ENCODE data around the gene NSG1.

NSG1 gene

GRCh38 chr4:4432341-4433125, 45.6 kb downstream of the NSG1 start:
- H3K27me3 Mint-ChIP-seq (ENCODE audit: low read depth), result no peaks in the 10 kb centered on the region
- no peaks in the 10 kb centered on the region for H3K4me1 Mint-ChIP-seq
- H3K4me3 Mint-ChIP-seq, result no peak overlapping the region
- no peak overlapping the region for H3K27ac Mint-ChIP-seq
- TF ChIP-seq, protein P1, sequence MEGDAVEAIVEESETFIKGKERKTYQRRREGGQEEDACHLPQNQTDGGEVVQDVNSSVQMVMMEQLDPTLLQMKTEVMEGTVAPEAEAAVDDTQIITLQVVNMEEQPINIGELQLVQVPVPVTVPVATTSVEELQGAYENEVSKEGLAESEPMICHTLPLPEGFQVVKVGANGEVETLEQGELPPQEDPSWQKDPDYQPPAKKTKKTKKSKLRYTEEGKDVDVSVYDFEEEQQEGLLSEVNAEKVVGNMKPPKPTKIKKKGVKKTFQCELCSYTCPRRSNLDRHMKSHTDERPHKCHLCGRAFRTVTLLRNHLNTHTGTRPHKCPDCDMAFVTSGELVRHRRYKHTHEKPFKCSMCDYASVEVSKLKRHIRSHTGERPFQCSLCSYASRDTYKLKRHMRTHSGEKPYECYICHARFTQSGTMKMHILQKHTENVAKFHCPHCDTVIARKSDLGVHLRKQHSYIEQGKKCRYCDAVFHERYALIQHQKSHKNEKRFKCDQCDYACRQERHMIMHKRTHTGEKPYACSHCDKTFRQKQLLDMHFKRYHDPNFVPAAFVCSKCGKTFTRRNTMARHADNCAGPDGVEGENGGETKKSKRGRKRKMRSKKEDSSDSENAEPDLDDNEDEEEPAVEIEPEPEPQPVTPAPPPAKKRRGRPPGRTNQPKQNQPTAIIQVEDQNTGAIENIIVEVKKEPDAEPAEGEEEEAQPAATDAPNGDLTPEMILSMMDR (IDR thresholded peaks at IDR 0.05; ENCODE audit: unreplicated experiment in 3 of 3), result no peak
- no peaks in the 10 kb centered on the region for H3K9me3 Mint-ChIP-seq
- peaks cover 21% of the 10 kb centered on the region for H3K36me3 Mint-ChIP-seq (ENCODE audit: low read depth)

DNA sequence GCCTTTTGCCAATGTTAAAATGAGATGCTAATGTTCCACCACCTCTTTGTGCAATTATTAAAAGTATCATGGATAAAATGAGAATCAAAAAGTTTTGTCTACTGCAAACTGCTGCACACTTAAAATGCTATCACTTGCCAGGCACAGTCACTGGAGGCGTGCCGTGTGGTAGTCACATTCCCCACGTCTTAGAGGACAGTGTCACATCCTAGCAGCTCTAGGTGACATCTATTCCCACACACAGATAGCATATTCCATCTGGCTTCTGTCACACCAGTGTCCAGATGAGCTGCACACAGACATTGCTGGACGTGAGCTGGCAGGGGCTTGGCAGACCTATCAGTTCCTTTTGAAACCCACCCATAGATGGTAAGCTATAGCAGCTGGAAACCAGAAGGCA, 47.0 kb downstream of the NSG1 start:
- H3K9me3 Mint-ChIP-seq, result no peaks in the 10 kb centered on the region
- TF ChIP-seq, protein P1 (IDR thresholded peaks at IDR 0.05; ENCODE audit: unreplicated experiment in 3 of 3), result no peak
- no peak overlapping the region for H3K4me3 Mint-ChIP-seq

GRCh38 chr4:4436244-4436823, 49.4 kb downstream of the NSG1 start:
- H3K36me3 Mint-ChIP-seq (ENCODE audit: low read depth), result peaks cover 15% of the 10 kb centered on the region
- no peaks in the 10 kb centered on the region for H3K4me1 Mint-ChIP-seq
- no peak overlapping the region for H3K27ac Mint-ChIP-seq
- H3K27me3 Mint-ChIP-seq (ENCODE audit: low read depth), result no peaks in the 10 kb centered on the region
- no peaks in the 10 kb centered on the region for H3K9me3 Mint-ChIP-seq
- TF ChIP-seq, protein P1 (IDR thresholded peaks at IDR 0.05; ENCODE audit: unreplicated experiment in 3 of 3), result no peak
- no peak overlapping the region for H3K4me3 Mint-ChIP-seq

More for the DNA sequence above, 47.0 kb downstream of the NSG1 start:
- no peaks in the 10 kb centered on the region for H3K4me1 Mint-ChIP-seq
- H3K27me3 Mint-ChIP-seq (ENCODE audit: low read depth), result no peaks in the 10 kb centered on the region
- no peak overlapping the region for H3K27ac Mint-ChIP-seq
- H3K36me3 Mint-ChIP-seq (ENCODE audit: low read depth), result peaks cover 20% of the 10 kb centered on the region

- Mint-ChIP-seq H3K4me3 (no peak overlapping the region), H3K27ac (no peak overlapping the region), H3K27me3 (ENCODE audit: low read depth) (no peaks in the 10 kb centered on the region), H3K4me1 (no peaks in the 10 kb centered on the region), H3K36me3 (ENCODE audit: low read depth) (peaks cover 13% of the 10 kb centered on the region), H3K9me3 (no peaks in the 10 kb centered on the region)
- TF ChIP-seq, protein P1 (IDR thresholded peaks at IDR 0.05; ENCODE audit: unreplicated experiment in 3 of 3), result no peak
Observed at GRCh38 chr4:4437798-4438470, 51.0 kb downstream of the NSG1 start.

GRCh38 chr4:4438891-4439290, 52.0 kb downstream of the NSG1 start:
- H3K36me3 Mint-ChIP-seq (ENCODE audit: low read depth), result peaks cover 10% of the 10 kb centered on the region
- H3K9me3 Mint-ChIP-seq, result no peaks in the 10 kb centered on the region
- H3K4me1 Mint-ChIP-seq, result no peaks in the 10 kb centered on the region
- TF ChIP-seq, protein P1 (IDR thresholded peaks at IDR 0.05; ENCODE audit: unreplicated experiment in 3 of 3), result no peak
- no peaks in the 10 kb centered on the region for H3K27me3 Mint-ChIP-seq (ENCODE audit: low read depth)
- no peak overlapping the region for H3K4me3 Mint-ChIP-seq
- H3K27ac Mint-ChIP-seq, result no peak overlapping the region

Data from nephron (organoid).